Mammary epithelial cell (primary cell): ENCODE measurements around the gene GPC6.

Experiments
- EZH2 ChIP-seq: IDR thresholded peaks from 2 replicates; pipeline ENCODE4 v1.6.1; 2012; ENCODE audit warnings: low read length, inconsistent platforms, borderline replicate concordance
- TF ChIP-seq, protein P1 (sequence below), 2 donors: IDR thresholded peaks in 1 of 2; conservative IDR thresholded peaks in 1 of 2; 2 replicates each; pipeline ENCODE4 v1.5.1; 2011 to 2012; ENCODE audit warnings: inconsistent platforms in 2 of 2, low read length in 2 of 2, mild to moderate bottlenecking in 2 of 2, control low read depth in 1 of 2, low read depth in 1 of 2; ENCODE audit not compliant: insufficient read depth in 1 of 2; ENCODE audit errors: extremely low read depth in 1 of 2

DNA sequence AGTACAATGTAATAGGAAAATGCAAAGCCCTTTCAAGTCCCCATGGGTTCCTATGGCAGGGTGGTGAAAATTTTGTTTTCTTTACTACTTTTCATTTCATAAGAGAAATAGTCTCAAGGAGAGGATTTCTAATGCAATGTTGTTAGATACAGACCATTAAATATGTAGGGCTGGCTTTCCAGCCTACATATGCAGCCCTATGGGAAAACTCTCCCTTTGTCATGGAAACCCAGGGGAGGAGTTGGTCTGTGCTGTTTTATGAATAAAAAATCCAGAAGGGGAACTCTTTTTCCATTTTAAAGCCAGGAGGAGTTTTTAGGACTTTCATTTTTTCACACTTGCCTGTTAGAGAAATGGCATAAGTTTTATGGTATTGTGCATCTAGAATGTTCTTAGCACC, 1133.3 kb downstream of the GPC6 start:
- TF ChIP-seq EZH2, result no peak
- TF ChIP-seq, protein P1, sequence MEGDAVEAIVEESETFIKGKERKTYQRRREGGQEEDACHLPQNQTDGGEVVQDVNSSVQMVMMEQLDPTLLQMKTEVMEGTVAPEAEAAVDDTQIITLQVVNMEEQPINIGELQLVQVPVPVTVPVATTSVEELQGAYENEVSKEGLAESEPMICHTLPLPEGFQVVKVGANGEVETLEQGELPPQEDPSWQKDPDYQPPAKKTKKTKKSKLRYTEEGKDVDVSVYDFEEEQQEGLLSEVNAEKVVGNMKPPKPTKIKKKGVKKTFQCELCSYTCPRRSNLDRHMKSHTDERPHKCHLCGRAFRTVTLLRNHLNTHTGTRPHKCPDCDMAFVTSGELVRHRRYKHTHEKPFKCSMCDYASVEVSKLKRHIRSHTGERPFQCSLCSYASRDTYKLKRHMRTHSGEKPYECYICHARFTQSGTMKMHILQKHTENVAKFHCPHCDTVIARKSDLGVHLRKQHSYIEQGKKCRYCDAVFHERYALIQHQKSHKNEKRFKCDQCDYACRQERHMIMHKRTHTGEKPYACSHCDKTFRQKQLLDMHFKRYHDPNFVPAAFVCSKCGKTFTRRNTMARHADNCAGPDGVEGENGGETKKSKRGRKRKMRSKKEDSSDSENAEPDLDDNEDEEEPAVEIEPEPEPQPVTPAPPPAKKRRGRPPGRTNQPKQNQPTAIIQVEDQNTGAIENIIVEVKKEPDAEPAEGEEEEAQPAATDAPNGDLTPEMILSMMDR (conservative IDR thresholded peaks at IDR 0.05 in 1 of 2, IDR thresholded peaks at IDR 0.05 in 1 of 2; ENCODE audit: extremely low read depth in 1 of 2, insufficient read depth in 1 of 2, low read depth in 1 of 2, low read length in 2 of 2), result no peak
